H9 (cell line): ENCODE results near the gene SLC2A4RG. TPM values are rescaled to one million over a fixed set of nuclear protein-coding genes. Genes with fewer than 3 reads are reported as not detected.

Experiments used
- DNase-seq: peaks from one replicate; pipeline ENCODE4 v3.0.0-alpha.2; 2017
- H2AFZ ChIP-seq: one replicate; pipeline ENCODE4 v1.6.1; 2013; ENCODE audit warnings: mild to moderate bottlenecking, low read length, control low read depth, moderate library complexity
- H2AK5ac ChIP-seq: 2 replicates; pipeline ENCODE4 v1.6.1; 2013; ENCODE audit warnings: low read length, control low read depth, mixed read lengths; ENCODE audit not compliant: insufficient read length
- H2BK120ac ChIP-seq: one replicate; pipeline ENCODE4 v1.6.1; 2013; ENCODE audit warnings: low read depth, mild to moderate bottlenecking, low read length, control low read depth, inconsistent platforms; ENCODE audit not compliant: poor library complexity, severe bottlenecking
- H2BK12ac ChIP-seq: 2 replicates; pipeline ENCODE4 v1.6.1; 2013; ENCODE audit warnings: low read length, control low read depth, mixed read lengths, low read depth; ENCODE audit not compliant: insufficient read length
- H2BK15ac ChIP-seq: 2 replicates; pipeline ENCODE4 v1.6.1; 2013; ENCODE audit warnings: low read depth, low read length, control low read depth
- H2BK20ac ChIP-seq: one replicate; pipeline ENCODE4 v1.6.1; 2013; ENCODE audit warnings: low read depth, mild to moderate bottlenecking, low read length, control low read depth, inconsistent platforms; ENCODE audit not compliant: poor library complexity, severe bottlenecking
- H2BK5ac ChIP-seq: 2 replicates; pipeline ENCODE4 v1.6.1; 2013; ENCODE audit warnings: low read length, control low read depth, mixed read lengths; ENCODE audit not compliant: insufficient read length
- H3K14ac ChIP-seq: 2 replicates; pipeline ENCODE4 v1.6.1; 2013; ENCODE audit warnings: low read length, control low read depth; ENCODE audit not compliant: insufficient read depth
- H3K18ac ChIP-seq: 2 replicates; pipeline ENCODE4 v1.6.1; 2013; ENCODE audit warnings: low read depth, mild to moderate bottlenecking, mixed read lengths, low read length, control low read depth; ENCODE audit not compliant: insufficient read length
- H3K23ac ChIP-seq: 2 replicates; pipeline ENCODE4 v1.6.1; 2013; ENCODE audit warnings: low read length, control low read depth, mixed read lengths, low read depth; ENCODE audit not compliant: insufficient read length
- H3K23me2 ChIP-seq: 2 replicates; pipeline ENCODE4 v1.6.1; 2013; ENCODE audit warnings: low read depth, mild to moderate bottlenecking, mixed read lengths, low read length, control low read depth; ENCODE audit not compliant: insufficient read length, poor library complexity, severe bottlenecking
- H3K27ac ChIP-seq: 2 replicates; pipeline ENCODE4 v1.5.1; 2013; ENCODE audit warnings: low read length, control low read depth, mixed read lengths, low read depth; ENCODE audit not compliant: insufficient read length
- H3K27me3 ChIP-seq: 2 replicates; pipeline ENCODE4 v1.6.1; 2013; ENCODE audit warnings: low read length, control low read depth, inconsistent platforms; ENCODE audit not compliant: insufficient read depth
- H3K4ac ChIP-seq: 2 replicates; pipeline ENCODE4 v1.6.1; 2013; ENCODE audit warnings: low read depth, mild to moderate bottlenecking, control low read depth, inconsistent platforms, low read length, moderate library complexity
- H3K4me1 ChIP-seq: 2 replicates; pipeline ENCODE4 v1.6.1; 2013; ENCODE audit warnings: low read length, control low read depth, inconsistent platforms; ENCODE audit not compliant: insufficient read depth
- H3K4me2 ChIP-seq: 2 replicates; pipeline ENCODE4 v1.6.1; 2013; ENCODE audit warnings: low read length, control low read depth, mixed read lengths; ENCODE audit not compliant: insufficient read length, insufficient read depth
- H3K56ac ChIP-seq: 2 replicates; pipeline ENCODE4 v1.6.1; 2013; ENCODE audit warnings: low read depth, mild to moderate bottlenecking, mixed read lengths, low read length, control low read depth; ENCODE audit not compliant: insufficient read length
- H3K79me1 ChIP-seq: 2 replicates; pipeline ENCODE4 v1.6.1; 2013; ENCODE audit warnings: low read depth, mild to moderate bottlenecking, moderate library complexity, low read length, control low read depth, inconsistent platforms; ENCODE audit not compliant: insufficient read depth, poor library complexity, severe bottlenecking
- H3K79me2 ChIP-seq: 2 replicates; pipeline ENCODE4 v1.6.1; 2013; ENCODE audit warnings: low read length, control low read depth, inconsistent platforms; ENCODE audit not compliant: insufficient read depth
- H3K9ac ChIP-seq: 2 replicates; pipeline ENCODE4 v1.6.1; 2013; ENCODE audit warnings: low read length, control low read depth, mixed read lengths; ENCODE audit not compliant: insufficient read length; ENCODE audit errors: extremely low read depth
- H3K9me3 ChIP-seq: one replicate; pipeline ENCODE4 v1.6.1; 2013; ENCODE audit warnings: low read depth, low read length, inconsistent platforms; ENCODE audit not compliant: control insufficient read depth
- H3T11ph ChIP-seq: one replicate; pipeline ENCODE4 v1.6.1; 2013; ENCODE audit warnings: mild to moderate bottlenecking, low read length, control low read depth, inconsistent platforms
- H4K20me1 ChIP-seq: one replicate; pipeline ENCODE4 v1.6.1; 2013; ENCODE audit not compliant: control insufficient read depth, insufficient read length, insufficient read depth
- H4K5ac ChIP-seq: 2 replicates; pipeline ENCODE4 v1.6.1; 2013; ENCODE audit warnings: low read depth, mild to moderate bottlenecking, mixed read lengths, low read length, control low read depth; ENCODE audit not compliant: insufficient read length
- H4K8ac ChIP-seq: replicated peaks from 2 replicates; pipeline ENCODE4 v1.6.1; 2013; ENCODE audit warnings: low read length, control low read depth, mixed read lengths, low read depth; ENCODE audit not compliant: insufficient read length
- H4K91ac ChIP-seq: 2 replicates; pipeline ENCODE4 v1.6.1; 2013; ENCODE audit warnings: low read depth, mild to moderate bottlenecking, moderate library complexity, mixed read lengths, low read length, control low read depth; ENCODE audit not compliant: insufficient read length
- H3K27ac Mint-ChIP-seq, 3 experiments: 2 replicates in 2 of 3; 3 replicates in 1 of 3; pipeline ENCODE4 v1.8.0; 2020 to 2021; ENCODE audit warnings: mixed read lengths in 3 of 3, mild to moderate bottlenecking in 1 of 3, moderate library complexity in 1 of 3
- H3K27me3 Mint-ChIP-seq: 2 replicates; pipeline ENCODE4 v1.8.0; 2021; ENCODE audit warnings: low read depth, mild to moderate bottlenecking, moderate library complexity, mixed read lengths
- H3K36me3 Mint-ChIP-seq, 3 experiments: 2 replicates in 2 of 3; 3 replicates in 1 of 3; pipeline ENCODE4 v1.8.0; 2020 to 2021; ENCODE audit warnings: low read depth in 3 of 3, mixed read lengths in 3 of 3; ENCODE audit not compliant: insufficient read depth in 1 of 3
- H3K4me1 Mint-ChIP-seq, 2 experiments: 2 replicates each; pipeline ENCODE4 v1.8.0; 2020; ENCODE audit warnings: mixed read lengths in 2 of 2
- H3K4me3 Mint-ChIP-seq, 2 experiments: 2 replicates in 1 of 2; 3 replicates in 1 of 2; pipeline ENCODE4 v1.8.0; 2020 to 2021; ENCODE audit warnings: mild to moderate bottlenecking in 2 of 2, mixed read lengths in 2 of 2, moderate library complexity in 1 of 2
- H3K9me3 Mint-ChIP-seq, 2 experiments: 2 replicates in 1 of 2; 3 replicates in 1 of 2; pipeline ENCODE4 v1.8.0; 2020; ENCODE audit warnings: mild to moderate bottlenecking in 2 of 2, mixed read lengths in 2 of 2, moderate library complexity in 1 of 2
- WGBS: extraction: QIAGEN DNeasy Blood & Tissue Kit; methylation state at CpG from one replicate; pipeline ENCODE4 v1.1.7; 2013; ENCODE audit warnings: missing lambda C conversion rate, low lambda C conversion rate, mixed read lengths; ENCODE audit not compliant: insufficient read length; ENCODE audit errors: extremely low coverage; 5-methylcytosine and 5-hydroxymethylcytosine counted together
- total RNA-seq: library from RNA; stranded (reverse); gene quantifications from 2 replicates; pipeline ENCODE4 v1.2.1, GENCODE V29; 2021
- TF ChIP-seq, protein P1 (sequence below): fragments of 200-600 bp; sonication (generic); conservative IDR thresholded peaks from 3 replicates; pipeline ENCODE4 v1.8.0; 2021; ENCODE audit warnings: antibody characterized with exemption, mild to moderate bottlenecking

SLC2A4RG gene
- total RNA-seq, 1 experiment from 2014 or later: 43.9 TPM

- Mint-ChIP-seq H3K27ac (no peak overlapping the region), H3K36me3 (peaks cover 3 to 16% (median 15%) of the 10 kb centered on the region in 3 experiments; a peak in 6 of 7 replicates), H3K4me1 (peaks cover 23% of the 10 kb centered on the region in 2 experiments), H3K9me3 (no peaks in the 10 kb centered on the region; a peak in 2 of 5 replicates), H3K4me3 (no peak overlapping the region), H3K27me3 (no peaks in the 10 kb centered on the region; the same call in 1 of the 2 replicates)
- Histone ChIP-seq H3K9me3 (no peaks in the 10 kb centered on the region), H3K23ac (no peak overlapping the region), H3K4me1 (no peaks in the 10 kb centered on the region), H3T11ph (no peak overlapping the region), H2BK120ac (no peak overlapping the region), H2AFZ (no peak overlapping the region), H2BK15ac (no peak overlapping the region), H2BK12ac (no peak overlapping the region), H3K27me3 (no peaks in the 10 kb centered on the region), H4K91ac (no peak overlapping the region), H3K27ac (no peak overlapping the region), H3K18ac (no peak overlapping the region), H4K8ac (no peak overlapping the region), H3K79me1 (peaks cover 2% of the 10 kb centered on the region), H2BK20ac (no peak overlapping the region), H3K23me2 (peaks cover 7% of the 10 kb centered on the region), H2AK5ac (no peak overlapping the region), H2BK5ac (no peak overlapping the region), H3K4me2 (no peak overlapping the region), H3K14ac (no peak overlapping the region), H3K56ac (no peak overlapping the region), H4K5ac (no peak overlapping the region), H4K20me1 (no peaks in the 10 kb centered on the region), H3K4ac (no peak overlapping the region), H3K79me2 (peaks cover 2% of the 10 kb centered on the region; the same call in 1 of the 2 replicates), H3K9ac (no peak overlapping the region)
- no peak for DNase-seq
- TF ChIP-seq, protein P1, sequence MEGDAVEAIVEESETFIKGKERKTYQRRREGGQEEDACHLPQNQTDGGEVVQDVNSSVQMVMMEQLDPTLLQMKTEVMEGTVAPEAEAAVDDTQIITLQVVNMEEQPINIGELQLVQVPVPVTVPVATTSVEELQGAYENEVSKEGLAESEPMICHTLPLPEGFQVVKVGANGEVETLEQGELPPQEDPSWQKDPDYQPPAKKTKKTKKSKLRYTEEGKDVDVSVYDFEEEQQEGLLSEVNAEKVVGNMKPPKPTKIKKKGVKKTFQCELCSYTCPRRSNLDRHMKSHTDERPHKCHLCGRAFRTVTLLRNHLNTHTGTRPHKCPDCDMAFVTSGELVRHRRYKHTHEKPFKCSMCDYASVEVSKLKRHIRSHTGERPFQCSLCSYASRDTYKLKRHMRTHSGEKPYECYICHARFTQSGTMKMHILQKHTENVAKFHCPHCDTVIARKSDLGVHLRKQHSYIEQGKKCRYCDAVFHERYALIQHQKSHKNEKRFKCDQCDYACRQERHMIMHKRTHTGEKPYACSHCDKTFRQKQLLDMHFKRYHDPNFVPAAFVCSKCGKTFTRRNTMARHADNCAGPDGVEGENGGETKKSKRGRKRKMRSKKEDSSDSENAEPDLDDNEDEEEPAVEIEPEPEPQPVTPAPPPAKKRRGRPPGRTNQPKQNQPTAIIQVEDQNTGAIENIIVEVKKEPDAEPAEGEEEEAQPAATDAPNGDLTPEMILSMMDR: no peak
- WGBS: no CpG with 5 or more reads among the region's 13 CpGs
These were observed 38.0 kb downstream of the SLC2A4RG start for GRCh38 chr20:63777614-63778013.
